HG03097 (cell line): ENCODE results near the gene CYREN.
A peak's percentile ranks its signal among the peaks of the same experiment; 100 is the strongest.

ENCODE experiments used
- ATAC-seq: cut with Tn5 transposase; IDR thresholded peaks from one replicate; pipeline ENCODE4 v1.9.1; 2021; ENCODE audit not compliant: unreplicated experiment, low FRiP score

Gene CYREN

DNA sequence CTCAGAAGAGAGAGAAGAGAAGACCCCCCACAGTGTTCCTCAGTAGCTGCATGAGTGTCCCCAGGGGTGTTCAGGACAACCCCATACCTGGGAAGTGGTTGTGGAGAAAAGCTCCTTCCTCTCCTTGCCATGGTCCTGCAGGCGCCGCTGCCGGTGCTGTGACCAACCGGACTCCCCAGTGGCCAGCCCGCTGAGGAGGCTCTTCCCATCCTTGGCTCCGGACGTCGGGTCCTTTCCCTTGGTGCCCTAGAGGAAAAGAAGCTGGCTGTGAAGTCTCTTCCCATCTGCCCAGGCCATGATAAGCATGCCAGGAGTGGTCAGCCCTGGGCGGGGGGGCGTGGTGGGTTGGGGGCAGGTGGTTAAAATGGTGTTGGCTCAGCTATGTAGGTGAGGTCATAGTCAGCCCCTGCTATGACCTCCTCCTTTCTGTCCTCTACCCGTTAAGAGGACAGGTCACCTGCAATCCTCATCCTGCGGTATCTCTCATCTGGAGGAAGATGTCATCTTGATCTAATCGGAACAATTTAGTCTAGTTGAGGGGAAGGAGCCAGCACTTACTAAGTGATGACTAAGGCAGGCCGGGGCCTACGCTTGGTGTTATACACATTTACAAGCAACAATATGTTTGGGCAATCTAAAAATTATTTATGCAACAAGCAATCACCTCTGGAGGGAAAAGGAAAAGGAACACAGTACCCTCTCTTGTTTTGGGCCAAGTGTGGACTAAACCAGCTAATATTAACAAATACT, 27.6 kb upstream of the CYREN start:
- ATAC-seq, result no peak

DNA sequence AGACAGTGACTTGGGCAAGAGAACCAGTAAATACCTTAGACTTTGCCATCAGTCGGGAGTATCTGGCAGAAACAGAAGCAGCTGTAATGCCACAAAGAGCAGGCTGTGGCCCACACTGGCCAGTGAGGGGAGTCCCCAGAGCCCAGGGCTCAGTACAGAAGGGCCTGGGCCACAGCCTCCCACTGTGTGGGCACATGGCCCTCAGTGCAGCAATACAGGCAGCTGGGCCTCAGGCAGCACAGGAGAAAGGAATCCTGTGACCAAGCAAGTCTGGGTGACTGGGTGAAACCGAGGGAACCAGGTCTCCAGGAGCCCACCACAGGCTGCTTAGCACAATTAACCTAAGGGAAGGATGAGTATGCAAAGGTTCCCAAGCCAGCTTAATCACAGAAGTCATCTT, 26.8 kb upstream of the CYREN start:
- no peak for ATAC-seq

DNA sequence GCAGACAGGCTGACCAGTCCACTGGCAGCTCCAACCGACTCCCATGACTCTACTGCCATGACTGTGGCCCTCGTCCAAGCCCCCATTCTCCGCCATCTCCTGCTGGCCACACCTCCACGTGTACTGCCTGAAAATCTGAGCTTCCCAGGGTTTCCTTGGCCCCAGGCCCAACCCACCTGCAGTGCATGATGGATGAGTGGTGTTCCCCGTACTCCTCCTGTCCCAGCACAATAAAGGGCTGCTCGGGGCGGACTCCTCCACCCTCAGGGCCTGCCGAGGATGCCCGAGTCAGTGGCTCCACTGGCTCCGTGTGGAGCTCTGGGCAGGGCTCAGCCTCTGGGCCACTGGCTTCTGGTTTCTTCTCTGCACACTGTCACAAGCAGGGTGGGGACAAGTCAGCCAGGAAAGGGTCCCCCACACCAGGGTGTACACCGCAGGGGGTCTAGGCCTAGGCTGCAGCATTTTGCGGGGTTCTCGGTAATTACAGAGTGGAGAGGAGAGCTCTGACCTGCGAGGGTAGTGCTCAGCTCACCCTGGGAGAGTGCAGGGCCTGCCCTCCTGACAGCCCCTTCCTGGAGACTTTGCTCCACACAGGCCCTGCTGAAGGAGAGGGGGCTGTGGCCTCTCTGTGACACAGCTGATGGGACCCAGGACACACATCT, 25.6 kb upstream of the CYREN start:
- ATAC-seq, result no peak

DNA sequence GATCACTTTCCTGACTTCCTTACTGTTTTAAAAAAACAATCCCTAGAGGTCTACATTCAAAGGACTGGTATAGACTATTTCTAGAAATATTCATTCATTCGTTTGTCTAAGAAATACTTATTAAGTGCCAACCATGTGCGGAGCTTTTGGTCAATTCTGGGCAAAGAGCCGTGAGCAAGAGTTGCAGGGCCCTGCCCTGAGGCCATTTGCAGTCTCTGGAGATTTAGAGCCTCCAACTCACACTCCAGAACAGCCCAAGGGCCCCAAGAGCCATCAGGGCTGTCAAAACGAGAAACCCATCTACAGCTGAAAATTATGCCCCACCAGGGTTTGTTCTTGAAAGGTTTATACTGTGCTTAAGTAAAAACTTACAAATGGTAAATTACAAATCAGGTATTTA, 24.6 kb upstream of the CYREN start:
- no peak for ATAC-seq

DNA sequence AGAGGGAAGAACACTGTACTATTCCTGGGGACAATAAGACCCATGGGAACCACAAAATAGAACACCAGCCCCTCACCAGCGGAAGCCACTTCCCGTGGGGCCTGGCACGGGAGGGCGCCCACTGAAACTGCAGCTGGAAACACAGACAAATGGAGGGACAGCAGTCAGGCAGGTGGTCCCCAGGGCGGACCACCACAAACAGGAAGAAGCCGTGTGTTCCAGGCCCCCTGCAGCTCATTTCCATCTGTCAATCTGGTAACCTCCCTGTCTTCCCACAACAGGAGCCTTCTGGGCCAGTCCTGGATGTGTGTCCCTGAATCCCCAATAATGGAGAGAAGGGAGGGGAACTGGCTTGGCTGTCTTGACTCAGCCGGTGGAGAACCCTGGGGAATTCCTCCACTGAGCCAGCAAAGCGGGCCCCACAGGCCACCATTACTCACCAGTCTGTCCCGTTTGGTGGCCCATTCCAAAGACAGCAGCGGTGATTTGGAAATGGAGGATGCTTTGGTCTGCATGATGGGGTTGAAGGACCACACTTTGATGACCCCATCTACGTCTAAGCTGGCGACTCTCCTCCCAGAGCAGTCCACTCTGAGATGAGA, 24.1 kb upstream of the CYREN start:
- no peak for ATAC-seq

DNA sequence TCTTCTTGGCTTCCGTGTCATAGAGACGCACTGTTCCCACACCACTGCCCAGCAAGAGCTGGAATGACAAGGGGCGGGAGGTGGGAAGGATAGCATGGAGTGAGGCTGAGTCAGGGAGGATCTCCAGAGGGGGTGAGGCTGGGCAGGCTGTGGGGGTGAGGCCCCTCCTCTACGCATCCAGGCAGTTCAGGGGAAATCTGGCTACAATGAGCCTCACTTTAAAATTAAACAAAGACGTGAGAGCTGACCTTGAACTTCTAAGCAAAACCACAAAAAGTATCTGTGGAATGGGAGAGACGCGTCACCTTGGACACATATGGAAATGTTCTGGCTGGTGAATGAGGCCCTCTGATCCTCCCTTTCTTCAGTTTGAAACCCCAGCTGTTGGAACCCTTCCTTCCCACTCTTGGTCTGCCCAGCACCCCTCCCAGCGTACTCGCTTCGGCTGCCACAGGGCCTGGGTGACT, 23.1 kb upstream of the CYREN start:
- ATAC-seq, result no peak

DNA sequence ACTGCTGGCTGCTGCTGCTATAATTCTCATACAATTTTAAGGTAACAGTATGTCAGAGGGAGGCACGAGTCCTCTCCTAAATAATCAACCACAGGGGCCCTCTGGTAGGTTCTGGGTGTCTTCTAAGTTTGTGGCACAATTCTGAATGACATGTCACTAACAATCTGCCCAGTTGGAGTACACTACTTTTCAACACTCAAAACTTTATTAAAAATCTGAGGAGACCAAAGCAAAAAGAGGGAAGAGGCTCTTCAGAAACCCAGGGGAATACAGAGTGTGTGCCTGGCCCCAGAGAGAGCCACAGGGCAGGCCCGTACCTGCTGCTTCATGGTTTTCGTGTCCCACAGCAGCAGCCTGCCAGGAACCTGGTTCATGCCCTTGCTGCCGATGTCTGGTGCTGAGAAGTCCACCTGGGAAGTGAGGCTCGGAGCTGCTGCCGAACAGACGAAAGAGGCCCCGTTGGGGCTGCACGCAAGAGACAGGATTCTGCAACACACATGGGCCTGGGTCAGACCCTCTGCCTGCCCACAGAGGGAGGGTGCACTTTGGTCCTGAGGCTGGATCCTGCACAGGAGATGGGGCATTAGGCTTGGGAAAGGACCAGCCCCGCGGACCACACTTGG, 22.5 kb upstream of the CYREN start:
- no peak for ATAC-seq

DNA sequence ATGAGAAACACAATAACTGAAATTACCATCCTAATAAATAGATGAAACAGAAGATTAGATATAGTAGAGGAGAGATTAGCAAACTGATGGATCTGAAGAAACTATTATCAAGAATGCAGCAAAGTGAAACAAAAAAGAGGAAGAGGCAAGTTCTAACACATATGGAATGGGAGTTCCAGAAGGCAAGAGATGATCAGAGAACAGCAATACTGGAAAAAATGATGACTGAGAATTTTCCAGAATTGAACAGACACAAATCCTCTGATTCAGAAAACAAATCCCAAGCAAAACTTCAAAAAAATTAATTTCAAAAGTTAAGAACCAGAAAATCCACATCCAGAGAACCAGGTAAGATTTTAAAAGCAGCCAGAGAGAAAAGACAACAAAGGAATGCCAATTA, 20.2 kb upstream of the CYREN start:
- no peak for ATAC-seq

DNA sequence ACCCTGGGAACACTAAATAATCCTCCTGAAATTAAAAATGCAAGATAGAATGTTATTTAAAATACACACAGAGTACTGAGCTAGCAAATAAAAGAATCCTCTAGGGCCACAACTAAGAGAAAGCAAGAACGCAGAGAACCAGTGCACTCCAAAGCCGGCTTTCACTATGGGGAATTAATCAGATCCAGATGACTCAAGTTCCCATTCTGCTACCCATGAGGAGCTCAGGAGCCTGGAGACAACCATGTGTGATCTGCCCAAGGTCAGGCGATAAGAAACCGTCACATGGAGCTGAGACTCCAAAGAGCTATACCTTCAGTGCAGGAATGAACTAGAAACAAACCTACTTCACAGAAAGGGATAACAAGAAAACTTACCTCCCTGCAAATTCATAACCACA, 19.5 kb upstream of the CYREN start:
- ATAC-seq, result no peak

DNA sequence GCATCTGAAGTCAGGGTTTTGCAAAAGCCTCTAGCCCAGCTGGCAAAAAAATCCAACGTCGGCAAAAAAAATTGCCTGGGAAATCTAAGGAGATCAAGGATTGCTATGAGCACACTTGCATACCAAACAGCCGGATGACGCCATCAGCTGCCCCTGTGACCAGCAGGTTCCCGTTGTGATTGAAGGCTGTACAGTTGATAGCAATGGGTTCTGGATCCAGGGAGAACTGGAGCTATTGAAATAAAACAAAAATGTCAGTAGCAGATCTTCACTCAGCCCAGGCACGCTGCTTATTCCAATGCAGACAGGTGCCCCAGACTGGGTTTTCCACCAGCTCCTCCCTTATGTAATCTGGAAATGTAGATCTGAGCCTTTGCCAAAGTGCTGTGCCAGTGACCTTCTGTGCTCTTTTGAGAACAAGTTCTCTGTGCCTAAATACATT, 18.7 kb upstream of the CYREN start:
- no peak for ATAC-seq

DNA sequence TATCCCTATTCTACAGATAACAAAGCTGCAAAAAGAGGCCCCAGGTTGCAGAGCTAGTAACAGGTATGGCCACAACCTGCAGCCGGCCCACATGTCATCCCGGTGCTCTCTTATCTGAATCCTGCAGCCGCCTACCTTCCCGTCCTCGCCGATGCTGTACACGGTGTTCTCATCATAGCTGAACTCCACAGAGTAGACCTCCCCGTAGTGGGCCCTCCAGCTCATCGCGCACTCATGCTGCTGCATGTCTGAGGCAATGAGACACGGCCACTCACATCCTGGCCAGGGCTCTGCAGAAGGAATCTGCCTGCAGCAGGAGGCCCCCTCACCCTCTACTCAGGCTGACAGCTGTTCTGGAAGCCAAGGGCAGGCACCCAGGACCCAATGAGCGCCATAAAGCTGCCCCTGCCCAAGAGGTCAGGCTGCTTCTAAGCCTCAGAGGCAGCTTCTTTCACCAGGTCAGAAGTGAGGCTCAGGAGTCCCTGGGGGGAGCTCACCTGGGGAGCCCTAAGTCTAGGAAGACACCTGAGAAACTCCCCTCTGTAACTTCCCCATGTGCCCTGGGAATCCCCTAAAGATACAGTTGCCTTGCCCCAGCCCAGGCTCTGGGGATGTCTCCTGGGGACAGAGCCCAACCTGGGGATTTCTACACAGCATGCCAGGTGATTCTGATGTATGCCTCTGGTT, 17.9 kb upstream of the CYREN start:
- no peak for ATAC-seq

DNA sequence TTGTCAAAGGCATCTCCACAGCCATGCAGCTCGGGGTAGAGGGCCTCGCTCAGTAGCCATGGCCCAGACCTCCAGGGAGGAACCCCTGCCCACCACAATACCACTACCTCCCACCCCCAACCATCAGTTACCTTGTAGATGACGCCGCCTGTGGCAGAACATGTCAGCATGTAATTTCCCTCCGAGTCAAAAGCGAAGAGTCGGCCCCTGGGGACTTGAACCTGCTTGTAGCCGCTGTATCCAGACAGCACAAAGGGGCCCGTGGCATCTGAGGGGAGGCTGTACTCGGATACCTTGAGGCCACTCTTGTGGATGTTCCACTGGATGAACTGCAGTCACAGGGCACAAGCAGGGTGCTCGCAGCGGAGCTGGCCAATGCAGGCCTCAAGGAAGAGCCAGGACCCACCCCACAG, 16.3 kb upstream of the CYREN start:
- ATAC-seq, result peak; percentile 41

DNA sequence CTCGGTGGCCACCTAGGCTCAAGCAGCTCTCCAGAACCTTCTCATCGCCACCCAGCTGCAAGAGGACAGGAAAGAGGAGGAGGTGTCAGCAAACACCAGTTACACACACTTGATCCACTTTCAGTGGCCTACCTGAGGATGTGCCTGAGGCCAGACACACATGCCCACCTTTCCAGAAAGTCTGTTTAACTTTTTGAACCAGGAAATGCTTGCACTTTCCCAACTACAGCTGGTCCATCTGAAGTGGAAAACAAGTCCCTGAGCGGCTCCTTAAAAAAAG, 15.7 kb upstream of the CYREN start:
- no peak for ATAC-seq

DNA sequence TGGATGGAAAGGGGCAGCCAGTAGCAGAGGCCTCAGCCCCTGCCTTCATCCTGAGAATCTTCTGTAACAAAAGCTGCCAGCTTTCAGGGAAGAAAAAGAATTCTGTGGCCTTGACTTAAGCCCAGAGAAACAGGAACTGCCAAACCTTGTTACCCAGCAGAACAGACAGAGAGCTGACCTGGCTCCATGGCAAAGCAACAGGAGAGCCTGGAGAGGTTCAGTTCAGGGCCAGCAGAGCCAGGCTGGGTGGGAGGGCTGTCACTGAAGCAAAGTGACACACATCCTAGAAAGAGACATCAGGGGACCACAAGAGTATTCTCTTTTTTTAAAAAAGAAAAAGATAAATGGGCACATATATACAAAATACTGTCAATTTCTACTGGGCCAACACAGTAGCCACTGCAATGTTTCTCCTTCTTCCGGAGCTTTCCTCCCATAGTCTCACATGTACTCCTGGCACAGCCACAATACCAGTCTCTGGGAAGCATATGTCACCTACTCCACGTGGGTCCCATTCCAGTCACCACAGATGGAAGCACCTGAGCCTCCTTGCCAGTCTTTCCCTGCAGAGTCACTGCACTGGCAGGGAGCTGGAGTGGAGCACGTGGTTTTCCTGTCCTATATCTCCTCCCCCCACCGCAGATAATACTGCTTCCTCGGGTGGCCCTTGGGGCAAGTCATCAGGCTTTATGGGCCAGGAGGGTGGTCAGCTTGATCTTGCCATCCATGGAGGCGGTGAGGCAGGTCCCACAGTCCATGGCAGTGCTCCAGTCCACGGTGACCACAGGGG, 15.2 kb upstream of the CYREN start:
- no peak for ATAC-seq

DNA sequence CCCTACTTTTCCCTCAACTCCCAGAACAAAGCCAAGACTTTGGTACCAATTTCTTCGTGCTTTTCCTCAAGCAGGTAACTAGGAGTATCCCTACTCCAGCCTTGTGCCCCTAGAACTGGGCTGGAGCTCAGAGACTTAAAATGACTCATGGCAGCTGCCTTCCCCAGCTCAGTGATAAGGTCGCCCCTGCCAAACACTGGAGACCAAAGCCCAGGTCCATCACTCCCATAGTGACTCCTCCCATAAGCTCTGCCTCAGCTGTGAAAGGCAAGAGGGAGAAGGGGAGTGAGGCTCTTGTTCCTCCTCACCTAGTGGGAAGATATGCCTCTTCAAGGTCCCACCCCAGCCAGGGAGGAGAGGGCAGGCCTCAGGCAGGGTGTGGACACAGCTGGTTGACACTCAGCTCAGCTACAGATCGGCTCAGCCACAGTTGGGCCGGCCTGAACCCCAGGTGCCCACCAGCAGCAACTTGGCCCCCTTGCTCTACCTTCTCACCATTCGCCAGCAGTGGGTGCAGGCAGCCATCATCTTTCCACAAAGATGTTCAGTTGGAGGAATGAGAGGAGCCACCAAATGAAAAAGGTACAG, 13.8 kb upstream of the CYREN start:
- ATAC-seq, result no peak

DNA sequence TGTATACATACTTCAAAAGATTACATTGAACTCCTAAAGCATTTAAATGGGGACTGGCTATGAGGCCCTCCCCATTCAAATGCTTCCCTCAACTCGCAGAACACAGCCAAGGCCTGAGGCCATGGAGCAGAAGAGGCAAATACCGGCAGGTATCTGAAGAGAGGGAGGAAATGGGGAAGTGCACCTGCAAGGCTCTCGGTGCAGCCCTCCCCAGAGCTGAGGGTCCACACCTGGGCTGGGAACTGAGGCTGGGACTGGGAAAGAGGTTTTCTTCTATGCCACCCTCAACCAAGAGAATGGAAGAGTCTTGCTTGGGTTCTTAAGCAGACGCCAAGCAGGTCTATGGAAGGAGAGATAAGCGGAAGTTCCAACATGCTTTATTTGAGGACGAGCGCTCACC, 13.0 kb upstream of the CYREN start:
- ATAC-seq, result no peak

DNA sequence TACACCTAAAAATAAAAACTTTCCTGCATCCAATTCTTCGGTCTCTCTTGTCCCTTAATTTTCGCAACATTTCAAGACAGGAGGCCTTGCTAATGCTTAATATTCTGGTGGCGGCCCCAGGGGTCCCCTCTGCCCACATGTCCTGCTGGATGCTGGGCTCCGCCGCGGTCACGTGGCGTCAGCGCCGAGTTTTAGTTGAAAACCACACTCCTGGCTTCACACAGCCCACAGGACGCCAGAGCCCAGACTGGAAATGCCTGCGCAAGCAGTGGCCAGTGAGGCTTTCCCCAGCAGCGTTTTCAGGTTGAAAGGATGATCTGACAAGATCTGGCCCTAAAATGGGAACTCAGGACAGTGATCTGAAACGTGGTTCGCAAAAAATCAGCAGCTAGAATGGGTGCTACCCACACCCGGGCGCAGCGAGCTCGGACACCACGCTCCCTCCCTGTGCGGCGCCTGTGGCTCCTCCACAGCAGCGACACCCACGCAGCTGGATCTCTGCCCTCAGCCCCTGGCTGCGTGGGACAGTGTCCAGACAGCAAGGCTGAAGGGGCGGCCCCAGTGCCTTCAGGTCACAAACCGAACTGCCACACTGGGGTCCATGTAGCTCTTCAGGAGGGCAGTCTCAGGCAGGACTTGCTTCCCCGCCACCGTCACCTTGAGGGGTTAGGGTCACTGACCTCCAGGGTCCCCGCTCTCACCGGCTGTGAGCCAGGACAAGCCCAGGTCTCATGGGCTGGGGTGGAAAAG, 11.6 kb upstream of the CYREN start:
- ATAC-seq, result no peak

DNA sequence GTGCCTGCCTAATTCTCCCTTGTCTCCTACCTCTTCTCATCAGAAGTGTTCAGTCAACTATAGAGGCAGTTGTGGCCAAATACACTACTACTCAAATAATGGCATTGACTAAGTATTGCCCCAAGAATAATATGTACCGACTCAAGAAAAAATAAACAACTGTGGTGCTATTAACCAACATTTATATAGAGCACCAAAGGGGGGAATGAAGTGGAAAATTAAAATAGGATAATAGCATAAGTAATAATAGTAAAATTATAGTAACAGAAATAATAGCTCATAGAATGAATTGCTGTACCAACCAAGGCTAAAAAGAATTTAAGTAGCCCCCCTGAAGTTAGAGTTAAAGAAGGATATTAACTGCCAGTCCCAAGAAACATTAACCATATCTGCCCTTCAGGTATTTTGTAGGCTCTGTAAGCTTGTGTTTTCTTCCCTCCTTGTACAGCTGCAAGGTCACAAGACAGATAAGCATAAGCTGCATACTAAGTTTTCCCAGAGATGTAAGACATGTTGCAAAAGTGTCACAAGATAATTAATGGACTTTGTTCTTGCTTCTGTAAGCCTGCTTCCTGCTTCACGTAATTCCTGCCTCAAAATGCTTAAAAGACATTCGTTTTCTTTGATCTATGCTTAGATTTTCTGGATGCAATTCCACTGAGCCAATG, 10.9 kb upstream of the CYREN start:
- ATAC-seq, result no peak

DNA sequence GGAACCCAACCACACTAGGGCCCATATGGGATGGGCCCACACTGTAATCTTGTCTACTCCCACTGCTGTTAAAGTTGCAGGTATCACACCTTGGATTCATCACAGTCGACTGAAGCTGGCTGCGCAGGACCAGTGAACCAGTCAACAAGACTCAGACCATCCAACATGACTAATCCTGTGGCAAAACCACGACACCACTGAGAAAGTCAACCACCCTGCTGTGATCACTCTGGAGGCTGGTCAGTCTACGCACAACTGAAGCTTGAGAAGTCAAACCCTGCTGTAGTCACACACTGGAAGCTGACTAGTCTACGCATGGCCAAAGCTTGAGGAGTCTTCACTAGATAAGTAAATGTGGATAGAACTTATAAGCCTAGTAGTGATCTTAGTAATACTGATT, 9.6 kb upstream of the CYREN start:
- ATAC-seq, result no peak
